NCI-H1694 treated with DMSO at 0.1 percent for 48 hours (cell line): ENCODE data around the gene LPIN2.
A peak's percentile ranks its signal among the peaks of the same experiment; 100 is the strongest.
"Not testable (repeated sequence)": the region's sequence is repeated elsewhere in the genome, so short reads cannot be mapped to it uniquely, and the experiment has no call there.

ENCODE experiments used
- DNase-seq: peaks from one replicate; lab custom pipeline; 2025; lab: John Stamatoyannopoulos, UW

The LPIN2 gene, protein sequence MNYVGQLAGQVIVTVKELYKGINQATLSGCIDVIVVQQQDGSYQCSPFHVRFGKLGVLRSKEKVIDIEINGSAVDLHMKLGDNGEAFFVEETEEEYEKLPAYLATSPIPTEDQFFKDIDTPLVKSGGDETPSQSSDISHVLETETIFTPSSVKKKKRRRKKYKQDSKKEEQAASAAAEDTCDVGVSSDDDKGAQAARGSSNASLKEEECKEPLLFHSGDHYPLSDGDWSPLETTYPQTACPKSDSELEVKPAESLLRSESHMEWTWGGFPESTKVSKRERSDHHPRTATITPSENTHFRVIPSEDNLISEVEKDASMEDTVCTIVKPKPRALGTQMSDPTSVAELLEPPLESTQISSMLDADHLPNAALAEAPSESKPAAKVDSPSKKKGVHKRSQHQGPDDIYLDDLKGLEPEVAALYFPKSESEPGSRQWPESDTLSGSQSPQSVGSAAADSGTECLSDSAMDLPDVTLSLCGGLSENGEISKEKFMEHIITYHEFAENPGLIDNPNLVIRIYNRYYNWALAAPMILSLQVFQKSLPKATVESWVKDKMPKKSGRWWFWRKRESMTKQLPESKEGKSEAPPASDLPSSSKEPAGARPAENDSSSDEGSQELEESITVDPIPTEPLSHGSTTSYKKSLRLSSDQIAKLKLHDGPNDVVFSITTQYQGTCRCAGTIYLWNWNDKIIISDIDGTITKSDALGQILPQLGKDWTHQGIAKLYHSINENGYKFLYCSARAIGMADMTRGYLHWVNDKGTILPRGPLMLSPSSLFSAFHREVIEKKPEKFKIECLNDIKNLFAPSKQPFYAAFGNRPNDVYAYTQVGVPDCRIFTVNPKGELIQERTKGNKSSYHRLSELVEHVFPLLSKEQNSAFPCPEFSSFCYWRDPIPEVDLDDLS

DNA sequence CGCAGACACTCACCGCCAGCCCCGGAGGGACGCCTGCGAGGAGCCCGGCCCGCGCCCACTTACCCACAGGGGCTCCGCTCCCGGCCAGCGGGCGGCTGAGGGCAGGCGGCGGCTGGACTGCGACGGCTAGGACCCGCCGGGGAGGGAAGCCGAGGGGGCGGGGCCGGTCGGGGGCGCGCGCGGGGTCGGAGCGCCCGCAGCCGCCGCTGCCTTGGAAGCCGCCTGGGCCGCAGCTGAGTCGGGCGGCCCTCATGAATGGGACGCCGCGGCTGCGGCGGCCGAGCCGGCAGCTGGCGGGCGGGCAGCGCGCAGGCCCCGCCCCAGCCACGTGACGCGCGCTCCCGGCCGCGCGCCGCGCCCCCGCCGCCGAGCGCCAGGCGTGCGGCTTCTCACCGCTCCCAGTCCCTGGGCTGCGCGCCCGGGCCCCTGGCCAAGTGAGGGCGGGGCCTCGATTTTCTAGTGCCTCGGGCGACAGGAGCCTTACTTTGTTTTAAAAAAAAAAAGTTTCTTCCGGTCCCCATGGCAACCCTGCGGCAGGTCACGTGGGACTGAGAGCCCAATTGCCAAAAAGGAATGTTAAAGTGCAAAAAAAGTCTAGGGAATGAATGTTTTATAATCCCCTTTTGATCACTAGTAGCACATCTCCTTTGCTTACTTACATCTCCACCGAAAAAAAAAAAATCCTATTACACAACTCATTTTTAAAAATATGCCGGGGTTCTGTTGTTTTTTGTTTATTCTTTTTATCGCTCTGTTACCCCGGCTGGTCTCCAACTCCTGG lies at the start of gene LPIN2:
Gene LPIN2, minus strand, starts transcription at position 121 of the 781 bp plus-strand sequence. CDS start 52,304 bp downstream, outside the sequence.
- DNase-seq = peak; percentile 91

DNA sequence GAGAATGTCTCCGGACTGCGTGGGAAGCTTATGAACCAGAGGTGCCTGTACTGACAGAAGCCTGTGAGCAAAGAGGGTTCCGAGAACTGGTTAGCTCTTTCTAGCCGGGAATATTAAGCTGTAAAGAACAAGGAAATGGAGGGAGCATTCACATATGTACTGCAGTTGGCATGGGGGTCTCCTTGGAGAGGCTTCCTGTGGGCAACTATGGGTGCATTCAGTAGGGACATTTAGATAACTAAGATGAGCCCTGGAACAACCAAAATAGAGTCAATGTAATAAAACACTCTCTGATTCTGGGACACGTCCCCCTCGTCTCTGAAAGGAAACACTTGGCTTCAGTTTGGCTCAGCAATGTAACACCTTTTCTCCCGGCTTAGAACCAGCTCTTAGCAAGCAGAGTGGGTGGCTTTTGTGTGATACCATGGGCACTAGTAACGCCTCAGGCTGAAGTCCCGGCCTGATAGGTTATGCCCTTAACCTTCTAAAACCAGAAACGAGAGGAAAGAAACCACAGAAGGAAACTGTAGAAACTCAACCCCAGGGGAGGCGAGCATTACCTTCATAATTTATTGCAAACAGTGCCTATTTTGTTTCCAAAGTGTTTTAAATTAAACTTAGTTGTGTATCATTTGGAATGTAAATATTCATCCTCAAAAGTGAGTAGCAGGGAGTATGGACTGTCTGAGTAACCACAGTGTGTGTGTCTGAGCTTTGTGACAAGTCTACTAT lies 48.8 kb upstream of the LPIN2 start:
- DNase-seq = no peak

DNA sequence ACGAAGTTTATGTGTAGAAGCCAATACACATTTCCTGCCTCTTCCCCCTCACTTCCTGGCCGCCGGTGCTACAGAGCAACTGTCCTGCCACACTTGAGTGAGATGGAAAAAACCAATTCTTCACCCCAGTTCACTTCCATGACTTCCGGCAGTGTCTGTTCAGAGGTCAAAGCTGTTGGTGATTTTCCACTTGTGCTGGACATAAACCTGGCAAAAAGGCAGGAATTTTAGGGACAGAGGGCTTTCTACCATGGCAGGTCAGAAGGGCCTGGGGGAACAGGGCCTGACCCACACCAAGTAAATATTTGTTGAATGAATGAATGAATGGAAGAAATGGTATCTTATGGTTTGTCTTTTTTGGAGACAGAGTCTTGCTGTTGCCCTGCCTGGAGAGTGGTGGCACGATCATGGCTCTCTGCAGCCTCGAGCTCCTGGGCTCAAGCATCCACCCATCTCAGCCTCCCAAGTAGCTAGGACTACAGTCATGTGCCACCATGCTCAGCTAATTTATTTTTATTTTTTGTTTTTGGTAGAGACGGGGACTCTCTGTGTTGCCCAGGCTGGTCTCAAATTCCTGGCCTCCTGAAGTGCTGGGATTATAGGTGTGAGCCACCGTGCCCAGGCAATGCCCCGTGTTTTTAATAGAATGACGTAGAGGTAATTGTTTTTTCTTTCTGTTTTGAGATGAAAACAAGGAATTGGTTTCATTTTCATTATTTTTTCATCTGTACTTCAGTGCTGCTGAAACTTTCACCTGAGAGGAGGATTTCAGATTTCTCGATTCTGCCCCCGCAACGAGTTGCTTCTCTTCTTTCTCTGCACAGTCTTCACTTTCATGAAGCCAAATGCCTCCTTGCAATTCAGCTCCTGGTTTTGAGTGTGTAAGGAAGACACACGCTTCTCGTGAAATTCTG lies 48.0 kb upstream of the LPIN2 start:
- no peak for DNase-seq

DNA sequence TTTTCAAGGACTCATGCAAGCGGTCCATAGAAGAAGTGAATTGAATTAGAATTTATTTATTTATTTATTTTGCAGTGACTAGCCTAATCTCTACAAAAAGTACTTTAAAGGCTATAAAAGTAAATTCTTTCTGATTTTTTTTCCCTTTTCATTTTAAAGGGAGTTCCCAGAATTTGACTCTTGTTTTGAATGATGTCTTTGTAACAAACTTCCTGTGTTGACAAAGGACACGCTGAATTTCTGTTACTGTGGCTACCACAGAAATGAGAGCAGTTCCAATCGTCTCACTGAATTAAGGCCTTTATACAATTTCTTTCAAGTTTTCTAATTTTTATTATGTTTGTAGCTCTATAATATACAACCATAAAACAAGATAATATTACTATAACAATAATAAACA lies 46.3 kb upstream of the LPIN2 start:
- no peak for DNase-seq

DNA sequence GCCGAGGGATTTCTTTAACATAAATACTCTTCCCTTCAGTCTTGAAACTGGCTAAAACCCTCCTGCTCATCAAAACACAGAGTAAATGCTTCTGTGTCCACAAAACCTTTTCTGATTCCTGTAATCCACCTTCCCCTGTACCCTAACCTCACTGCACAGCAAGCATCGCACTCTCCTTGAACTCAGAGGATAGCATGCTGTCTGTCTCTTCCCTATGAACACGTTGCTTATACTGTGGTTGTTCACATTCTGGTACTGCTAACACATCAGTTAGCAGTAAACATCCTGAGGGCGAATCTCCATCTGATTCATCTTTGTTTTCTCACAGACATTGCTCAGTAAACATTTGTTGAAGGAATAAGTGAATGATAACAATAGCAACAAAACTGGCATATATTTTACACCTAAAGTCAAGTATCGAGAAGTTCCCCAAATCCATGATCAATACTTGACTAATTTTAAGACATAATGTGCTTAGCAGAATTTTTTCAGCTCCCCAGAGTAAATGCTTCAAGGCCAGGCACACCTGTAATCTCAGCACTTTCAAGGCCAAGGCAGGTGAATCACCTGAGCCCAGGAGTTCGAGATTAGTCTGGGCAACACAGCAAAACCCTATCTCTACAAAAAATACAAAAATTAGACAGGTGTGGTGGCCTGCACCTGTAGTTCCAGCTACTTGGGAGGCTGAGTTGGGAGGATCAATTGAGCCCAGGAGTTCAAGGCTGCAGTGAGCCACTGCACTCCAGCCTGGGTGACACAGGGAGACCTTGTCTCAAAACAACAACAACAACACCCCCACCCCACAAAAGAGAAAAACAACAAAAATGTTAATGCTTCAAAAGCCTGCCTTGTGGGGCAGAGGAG lies 45.6 kb upstream of the LPIN2 start:
- DNase-seq = no peak

DNA sequence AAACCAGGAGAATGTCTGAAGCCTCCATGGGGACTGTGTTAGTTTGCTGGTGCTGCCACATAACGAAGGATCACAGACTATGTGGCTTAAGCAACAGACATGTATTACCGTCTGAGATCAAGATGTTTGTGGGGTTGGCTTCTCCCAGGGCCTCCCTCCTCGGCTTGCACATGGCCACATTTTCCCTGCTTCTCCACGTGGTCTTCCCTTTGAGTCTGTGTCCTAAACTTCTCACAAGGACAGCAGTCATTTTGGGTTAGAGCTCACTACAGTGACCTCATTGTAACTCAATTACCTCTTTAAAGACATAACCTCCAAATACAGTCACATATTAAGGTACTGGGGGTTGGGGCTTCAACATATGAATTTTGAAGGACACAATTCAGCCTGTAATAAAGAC lies 44.6 kb upstream of the LPIN2 start:
- no peak for DNase-seq

DNA sequence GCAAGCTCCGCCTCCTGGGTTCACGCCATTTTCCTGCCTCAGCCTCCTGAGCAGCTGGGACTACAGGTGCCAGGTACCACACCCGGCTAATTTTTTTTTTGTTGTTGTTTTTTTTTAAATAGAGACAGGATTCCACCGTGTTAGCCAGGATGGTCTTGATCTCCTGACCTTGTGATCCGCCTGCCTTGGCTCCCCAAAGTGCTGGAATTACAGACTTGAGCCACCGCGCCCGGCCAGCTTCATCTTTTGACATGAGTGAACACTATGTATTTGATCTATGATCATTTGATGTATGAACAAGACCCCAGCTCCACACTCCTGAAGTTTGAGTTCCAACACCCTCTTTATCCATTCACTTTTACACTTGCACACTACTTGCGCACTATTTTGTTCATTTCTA lies 43.4 kb upstream of the LPIN2 start:
- no peak for DNase-seq

DNA sequence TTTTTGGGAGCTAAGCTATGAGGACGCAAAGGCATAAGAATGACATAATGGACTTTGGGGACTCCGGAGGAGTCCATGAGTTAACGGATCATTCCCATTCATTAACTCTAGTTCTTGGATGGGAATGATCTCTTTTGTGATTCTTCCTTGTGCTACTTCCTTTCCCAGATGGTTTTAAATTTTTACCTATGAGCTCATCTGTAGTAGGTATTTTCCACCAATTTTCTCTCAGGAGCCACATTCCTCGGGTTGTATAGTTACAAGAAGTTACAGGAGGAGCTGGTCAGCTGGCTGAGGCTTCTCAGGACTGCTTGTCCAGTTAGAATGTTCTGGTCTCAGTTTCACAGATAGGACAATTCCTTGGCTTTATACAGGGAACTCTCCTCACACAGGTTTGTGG lies 42.9 kb upstream of the LPIN2 start:
- DNase-seq = no peak

DNA sequence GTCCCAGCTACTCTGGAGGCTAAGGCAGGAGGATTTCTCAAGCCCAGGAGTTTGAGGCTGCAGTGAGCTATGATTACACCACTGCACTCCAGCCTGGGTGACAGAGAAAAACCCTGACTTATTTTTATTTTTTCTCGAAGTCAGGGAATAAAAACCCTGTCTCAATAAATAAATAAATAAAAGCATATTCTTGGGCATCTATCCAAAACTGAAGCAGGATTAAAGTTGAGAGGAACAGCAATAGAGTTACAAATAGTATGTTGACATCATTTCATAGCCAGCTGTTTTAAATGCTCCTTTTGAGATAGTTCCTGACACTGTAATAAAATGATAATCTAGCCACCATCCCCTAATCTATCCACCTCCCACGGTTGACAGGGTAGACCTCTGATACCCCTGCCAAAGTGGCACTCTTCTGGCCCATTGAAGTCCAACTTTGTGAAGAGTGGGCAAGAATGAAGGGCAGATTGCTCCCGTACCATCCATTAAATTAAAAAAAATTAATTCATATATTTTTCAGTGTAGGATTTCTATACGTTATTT lies 42.3 kb upstream of the LPIN2 start:
- no peak for DNase-seq

DNA sequence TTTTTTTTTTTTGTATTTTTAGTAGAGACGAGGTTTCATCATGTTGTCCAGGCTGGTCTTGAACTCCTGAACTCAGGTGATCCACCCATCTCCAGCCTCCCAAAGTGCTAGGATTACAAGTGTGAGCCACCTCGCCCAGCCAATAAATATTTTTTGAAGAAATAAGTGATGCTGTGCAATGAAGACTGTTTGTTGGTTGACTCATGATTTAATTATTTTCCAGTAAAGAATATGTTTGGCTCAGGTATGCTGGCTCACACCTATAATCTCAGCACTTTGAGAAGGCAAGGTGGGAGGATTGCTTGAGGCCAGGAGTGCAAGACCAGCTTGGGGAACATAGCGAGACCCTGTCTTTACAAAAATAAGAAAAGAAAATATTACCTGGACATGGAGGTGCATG lies 41.8 kb upstream of the LPIN2 start:
- DNase-seq = no peak

DNA sequence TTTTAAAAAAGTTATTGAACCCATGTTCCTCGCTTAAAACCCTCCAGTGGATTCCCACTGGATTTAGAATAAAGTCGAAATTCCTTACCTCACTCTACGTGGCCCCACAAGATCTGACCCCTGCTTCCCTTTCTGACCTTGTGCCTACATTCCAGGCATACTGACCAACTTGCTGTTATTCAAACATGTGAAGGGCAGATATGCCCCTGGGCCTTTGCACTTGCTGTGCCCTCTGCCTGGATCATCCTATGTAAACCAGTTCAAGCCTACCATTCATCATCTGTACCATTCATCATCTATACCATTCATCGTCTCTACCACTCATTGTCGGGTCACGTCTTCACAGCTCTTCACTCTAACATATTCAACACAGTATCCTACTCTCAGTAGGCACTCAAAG lies 41.3 kb upstream of the LPIN2 start:
- DNase-seq = no peak

DNA sequence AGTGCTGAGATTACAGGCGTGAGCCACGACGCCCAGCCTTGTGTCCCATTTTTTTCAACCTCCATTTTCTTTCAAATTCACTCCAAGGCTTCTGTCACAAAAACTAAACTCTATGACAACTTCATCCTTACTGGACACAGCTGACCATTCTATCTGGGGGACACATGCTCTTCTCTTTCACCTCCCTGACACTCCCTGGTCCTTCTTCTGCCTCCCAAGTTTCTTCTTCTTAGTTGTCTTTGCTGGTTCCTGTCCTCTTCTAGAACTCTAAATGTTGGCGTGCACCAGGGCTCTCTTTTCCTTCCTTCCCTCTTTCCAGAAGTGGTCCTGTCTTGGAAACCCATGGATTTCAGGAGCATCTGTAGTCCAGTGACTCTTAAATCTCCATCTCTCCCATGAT lies 40.1 kb upstream of the LPIN2 start:
- no peak for DNase-seq

DNA sequence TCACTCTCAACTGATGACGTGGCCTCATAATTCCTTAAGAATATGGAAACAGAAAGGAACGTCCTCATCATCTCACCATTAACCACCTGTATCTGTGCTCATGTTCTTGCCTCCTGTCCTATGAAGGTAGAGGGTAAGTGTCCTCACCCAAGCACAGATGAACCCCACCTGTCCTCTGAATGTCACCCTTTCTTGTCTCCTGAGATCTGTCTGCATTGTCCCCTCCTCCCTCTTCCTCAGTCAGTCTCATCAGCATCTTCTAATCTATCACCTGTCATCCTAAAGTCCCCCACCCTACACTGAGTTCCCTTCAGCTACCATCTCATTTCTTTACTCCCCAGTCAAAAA lies 39.4 kb upstream of the LPIN2 start:
- DNase-seq = no peak

DNA sequence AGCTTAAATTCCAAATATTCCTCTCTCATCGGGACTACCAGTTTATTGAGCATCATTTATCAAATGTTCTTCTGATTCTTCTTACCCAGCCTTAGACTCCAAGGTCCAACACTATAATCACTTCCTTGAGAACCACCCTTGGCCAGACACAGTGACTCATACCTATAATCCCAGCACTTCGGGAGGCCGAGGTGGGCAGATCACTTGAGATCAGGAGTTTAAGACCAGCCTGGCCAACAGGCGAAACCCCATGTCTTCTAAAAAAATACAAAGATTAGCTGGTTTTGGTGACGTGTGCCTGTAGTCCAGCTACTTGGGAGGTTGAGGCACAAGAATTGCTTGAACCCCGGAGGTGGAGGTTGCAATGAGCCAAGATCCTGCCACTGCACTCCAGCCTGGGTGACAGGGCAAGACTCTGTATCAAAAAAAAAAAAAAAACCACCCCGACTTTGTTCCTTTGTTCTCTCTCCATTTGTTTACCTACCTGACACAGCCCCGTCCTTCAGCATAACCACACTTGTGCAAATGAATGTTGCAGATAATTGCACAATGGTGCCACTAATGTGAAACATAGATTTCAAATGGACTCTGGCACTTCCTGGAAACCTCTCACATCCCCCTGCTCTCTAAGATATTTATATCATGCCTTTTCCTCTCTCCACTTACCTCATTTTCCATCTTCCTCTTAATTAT lies 38.9 kb upstream of the LPIN2 start:
- no peak for DNase-seq

DNA sequence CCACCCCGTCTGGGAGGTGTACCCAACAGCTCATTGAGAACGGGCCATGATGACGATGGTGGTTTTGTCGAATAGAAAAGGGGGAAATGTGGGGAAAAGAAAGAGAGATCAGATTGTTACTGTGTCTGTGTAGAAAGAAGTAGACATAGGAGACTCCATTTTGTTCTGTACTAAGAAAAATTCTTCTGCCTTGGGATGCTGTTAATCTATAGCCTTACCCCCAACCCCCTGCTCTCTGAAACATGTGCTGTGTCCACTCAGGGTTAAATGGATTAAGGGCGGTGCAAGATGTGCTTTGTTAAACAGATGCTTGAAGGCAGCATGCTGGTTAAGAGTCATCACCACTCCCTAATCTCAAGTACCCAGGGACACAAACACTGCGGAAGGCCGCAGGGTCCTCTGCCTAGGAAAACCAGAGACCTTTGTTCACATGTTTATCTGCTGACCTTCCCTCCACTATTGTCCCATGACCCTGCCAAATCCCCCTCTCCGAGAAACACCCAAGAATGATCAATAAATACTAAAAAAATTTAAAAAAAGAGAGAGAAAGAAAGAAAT lies 37.0 kb upstream of the LPIN2 start:
- not testable (repeated sequence) for DNase-seq

DNA sequence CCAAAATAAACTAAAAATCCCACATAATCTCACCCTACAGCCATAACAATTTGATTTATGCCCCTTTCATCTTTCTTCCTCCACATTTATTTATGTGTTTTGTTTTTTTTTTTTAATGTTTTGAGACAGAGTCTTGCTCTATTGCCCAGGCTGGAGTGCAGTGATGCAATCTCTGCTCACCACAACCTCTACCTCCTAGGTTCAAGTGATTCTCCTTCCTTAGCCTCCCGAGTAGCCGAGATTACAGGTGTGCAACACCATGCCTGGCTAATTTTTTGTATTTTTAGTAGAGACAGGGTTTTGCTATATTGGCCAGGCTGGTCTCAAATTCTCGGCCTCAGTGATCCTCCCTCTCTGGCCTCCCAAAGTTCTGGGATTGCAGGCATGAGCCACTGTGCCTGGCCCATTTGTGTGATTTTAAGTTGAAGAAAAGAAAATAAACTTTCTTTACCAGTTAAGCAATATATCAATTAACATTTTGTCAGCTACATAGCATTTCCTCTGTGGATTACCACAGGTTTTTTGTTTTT lies 35.9 kb upstream of the LPIN2 start:
- DNase-seq = no peak

DNA sequence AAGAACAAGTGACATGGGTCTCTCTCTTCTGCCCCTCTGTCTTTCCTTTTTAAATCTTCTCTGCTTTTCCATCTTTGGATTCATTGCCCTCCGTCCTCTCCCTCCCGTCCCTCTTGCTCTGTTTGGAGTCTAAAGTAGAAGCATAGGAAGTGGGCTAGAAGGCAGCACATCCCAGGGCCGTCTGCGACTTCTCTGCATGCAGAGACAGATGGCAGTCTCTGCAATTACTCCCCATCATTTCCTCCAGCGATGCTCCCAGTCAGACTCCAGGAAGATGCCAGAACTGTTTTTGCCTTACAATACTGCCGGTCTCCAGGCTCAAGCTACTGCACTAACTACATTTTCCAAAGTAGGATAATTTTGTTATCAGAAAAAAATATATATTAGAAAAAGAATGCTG lies 35.2 kb upstream of the LPIN2 start:
- peak; percentile 53 for DNase-seq

DNA sequence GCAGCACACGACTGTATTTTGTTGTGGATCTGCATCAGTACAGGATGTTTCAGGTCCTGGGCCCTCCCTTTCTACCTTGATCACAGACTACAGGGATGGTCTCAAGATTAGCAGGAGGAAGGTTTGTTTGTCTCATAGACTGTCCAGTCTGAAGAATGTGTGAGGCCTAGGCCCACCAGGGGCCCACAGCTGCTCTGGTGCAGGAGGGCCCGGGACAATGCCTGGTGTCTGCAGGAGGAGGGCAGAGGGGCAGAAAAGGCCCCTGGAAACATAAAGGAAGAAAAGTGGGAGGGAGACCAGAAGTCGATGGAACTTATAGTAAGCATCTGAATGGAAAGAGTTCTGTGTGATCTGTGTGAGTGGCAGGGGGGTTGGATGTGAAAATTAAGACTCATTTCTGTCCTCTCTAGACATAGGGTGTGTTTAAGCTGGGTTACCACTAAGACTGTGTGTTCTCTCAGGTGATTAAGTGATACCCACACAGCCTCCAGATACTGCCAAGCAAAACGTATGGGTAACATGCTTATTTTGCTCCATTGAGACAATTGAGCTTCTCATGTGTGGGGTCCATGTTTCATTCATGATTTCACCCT lies 33.4 kb upstream of the LPIN2 start:
- DNase-seq = no peak
